ENCODE measurements around the gene SNRNP200. TPM values are rescaled to one million over a fixed set of nuclear protein-coding genes. Genes with fewer than 3 reads are reported as not detected.
A peak's percentile ranks its signal among the peaks of the same experiment; 100 is the strongest.
"Not testable (repeated sequence)": the region's sequence is repeated elsewhere in the genome, so short reads cannot be mapped to it uniquely, and the experiment has no call there.

Gene SNRNP200
- total RNA-seq, 4 donors from 2014 or later = 85.3 to 123 (median 104) TPM

DNA sequence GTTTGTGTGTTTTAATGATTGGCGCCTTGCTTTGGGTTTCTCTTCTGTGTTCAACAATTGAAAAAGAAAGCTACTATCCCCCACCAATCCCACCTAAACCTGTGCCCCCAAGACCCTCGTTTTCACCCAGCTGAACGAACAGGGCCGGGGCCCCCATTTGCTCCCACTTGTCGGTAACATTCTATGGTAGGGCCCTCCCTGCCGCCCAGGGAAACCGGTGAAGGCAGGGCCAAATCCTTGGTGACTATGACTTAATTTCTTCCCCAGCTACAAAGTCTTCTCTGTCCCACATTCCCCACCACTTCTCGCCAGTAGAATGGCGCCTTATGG lies 598 bp upstream of the SNRNP200 start:
- Histone ChIP-seq H3K27me3 (no peaks in the 10 kb centered on the region), H3K4me3 (replicated peaks in 1 of 3) (peak overlapping the region; percentile 30 to 80 (median 55)), H3K4me1 (peaks cover 7 to 14% of the 10 kb centered on the region in 2 donors), H3K9me3 (no peaks in the 10 kb centered on the region), H3K36me3 (peaks cover 24 to 25% of the 10 kb centered on the region in 2 donors), H3K27ac (peak overlapping the region; percentile 37 to 68 (median 62))
- WGBS, 2 donors = 20 to 31% methylated on average over 9 of the region's 9 CpGs
- no peak for TF ChIP-seq POLR2A (IDR thresholded peaks at IDR 0.05)
- intact Hi-C loops (cut with DNase I) = loop anchor here (2.0 kb wide), 1 partner anchor 39 kb away; the partner anchor contains the start of gene CIAO1
- no peak for DNase-seq

DNA sequence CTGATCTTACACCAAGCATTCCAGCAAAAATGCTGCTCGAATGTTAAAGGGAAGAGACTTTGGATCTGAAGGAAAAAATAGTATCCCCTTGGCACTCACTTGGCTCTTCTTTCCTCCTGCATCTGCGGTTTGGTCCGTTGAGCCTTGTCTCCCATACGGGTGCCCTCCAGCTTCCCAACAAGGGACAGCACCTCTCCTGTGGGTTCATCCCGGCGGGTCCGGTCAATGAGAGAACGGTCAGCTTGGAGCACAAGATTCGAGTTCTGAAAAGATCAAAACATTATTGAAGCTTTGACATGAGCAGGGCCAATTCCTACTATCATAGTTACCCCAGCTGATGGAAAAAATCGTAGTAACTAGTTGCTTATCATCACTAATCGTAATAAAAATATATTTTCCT lies 740 bp downstream of the SNRNP200 start:
- intact Hi-C loops (cut with DNase I) = loop anchor here (2.0 kb wide), 1 partner anchor 38 kb away; the partner anchor contains the start of gene CIAO1
- WGBS, 2 donors = 65 to 68% methylated on average over 11 of the region's 11 CpGs
- TF ChIP-seq, protein P1, sequence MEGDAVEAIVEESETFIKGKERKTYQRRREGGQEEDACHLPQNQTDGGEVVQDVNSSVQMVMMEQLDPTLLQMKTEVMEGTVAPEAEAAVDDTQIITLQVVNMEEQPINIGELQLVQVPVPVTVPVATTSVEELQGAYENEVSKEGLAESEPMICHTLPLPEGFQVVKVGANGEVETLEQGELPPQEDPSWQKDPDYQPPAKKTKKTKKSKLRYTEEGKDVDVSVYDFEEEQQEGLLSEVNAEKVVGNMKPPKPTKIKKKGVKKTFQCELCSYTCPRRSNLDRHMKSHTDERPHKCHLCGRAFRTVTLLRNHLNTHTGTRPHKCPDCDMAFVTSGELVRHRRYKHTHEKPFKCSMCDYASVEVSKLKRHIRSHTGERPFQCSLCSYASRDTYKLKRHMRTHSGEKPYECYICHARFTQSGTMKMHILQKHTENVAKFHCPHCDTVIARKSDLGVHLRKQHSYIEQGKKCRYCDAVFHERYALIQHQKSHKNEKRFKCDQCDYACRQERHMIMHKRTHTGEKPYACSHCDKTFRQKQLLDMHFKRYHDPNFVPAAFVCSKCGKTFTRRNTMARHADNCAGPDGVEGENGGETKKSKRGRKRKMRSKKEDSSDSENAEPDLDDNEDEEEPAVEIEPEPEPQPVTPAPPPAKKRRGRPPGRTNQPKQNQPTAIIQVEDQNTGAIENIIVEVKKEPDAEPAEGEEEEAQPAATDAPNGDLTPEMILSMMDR (IDR thresholded peaks at IDR 0.05) = no peak
- TF ChIP-seq POLR2A (IDR thresholded peaks at IDR 0.05) = no peak

DNA sequence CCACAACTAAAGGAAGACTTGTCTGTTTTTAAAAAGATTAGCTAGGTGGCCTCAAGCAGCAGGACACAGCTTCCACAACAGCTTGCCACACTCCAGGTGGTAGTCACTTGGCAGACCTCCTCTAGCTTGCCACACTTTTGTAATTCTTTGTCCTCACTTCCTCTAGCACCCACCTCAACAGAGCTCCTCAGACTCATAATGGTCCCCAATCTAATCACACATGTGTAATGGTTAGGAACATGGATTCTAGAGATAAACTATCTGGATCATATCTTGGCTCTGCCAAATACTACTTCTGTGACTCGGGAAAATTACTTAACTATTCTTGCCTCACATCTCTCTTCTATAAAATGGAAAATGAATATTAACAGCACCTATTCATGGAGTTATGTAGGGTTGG lies 3.5 kb downstream of the SNRNP200 start:
- Histone ChIP-seq H3K36me3 (peaks cover 61 to 65% of the 10 kb centered on the region in 2 donors), H3K4me1 (peaks cover 7 to 14% of the 10 kb centered on the region in 2 donors), H3K4me3 (replicated peaks in 1 of 3) (no peak overlapping the region), H3K27ac (no peak overlapping the region), H3K27me3 (no peaks in the 10 kb centered on the region), H3K9me3 (no peaks in the 10 kb centered on the region)
- TF ChIP-seq, protein P1 (IDR thresholded peaks at IDR 0.05) = no peak
- no peak for TF ChIP-seq POLR2A (IDR thresholded peaks at IDR 0.05)
- intact Hi-C loops (cut with DNase I) = no loop called here
- 69 to 89% methylated on average over 1 of the region's 1 CpG for whole genome bisulfite sequencing, 2 donors
- DNase-seq = no peak

More for the DNA sequence above, 740 bp downstream of the SNRNP200 start:
- Histone ChIP-seq H3K36me3 (peaks cover 34 to 37% of the 10 kb centered on the region in 2 donors), H3K9me3 (no peaks in the 10 kb centered on the region), H3K4me1 (peaks cover 7 to 14% of the 10 kb centered on the region in 2 donors), H3K27ac (no peak overlapping the region), H3K4me3 (replicated peaks in 1 of 3) (peak overlapping the region; percentile 30 to 80 (median 55)), H3K27me3 (no peaks in the 10 kb centered on the region)
- DNase-seq = no peak

- intact Hi-C loops (cut with DNase I) = no loop called here
- Histone ChIP-seq H3K27me3 (no peaks in the 10 kb centered on the region), H3K4me3 (replicated peaks in 1 of 3) (no peak overlapping the region), H3K9me3 (no peaks in the 10 kb centered on the region), H3K36me3 (peaks cover 86 to 99% of the 10 kb centered on the region in 2 donors), H3K27ac (no peak overlapping the region), H3K4me1 (no peaks in the 10 kb centered on the region)
- no peak for DNase-seq
- 87 to 91% methylated on average over 5 of the region's 5 CpGs for WGBS, 2 donors
- no peak for TF ChIP-seq POLR2A (IDR thresholded peaks at IDR 0.05)
- TF ChIP-seq, protein P1 (IDR thresholded peaks at IDR 0.05) = no peak
Measured at GRCh38 chr2:96296925-96297324, 8.4 kb downstream of the SNRNP200 start.

- 93% methylated on average over 8 of the region's 8 CpGs for WGBS, 2 donors
Measured at GRCh38 chr2:96294271-96294670, 11.1 kb downstream of the SNRNP200 start.

GRCh38 chr2:96291751-96292150 lies 13.6 kb downstream of the SNRNP200 start:
- Histone ChIP-seq H3K36me3 (peaks cover 90 to 100% of the 10 kb centered on the region in 2 donors), H3K9me3 (no peaks in the 10 kb centered on the region), H3K27ac (no peak overlapping the region), H3K4me1 (no peaks in the 10 kb centered on the region), H3K27me3 (no peaks in the 10 kb centered on the region), H3K4me3 (replicated peaks in 1 of 3) (no peak overlapping the region)
- 91 to 93% methylated on average over 5 of the region's 5 CpGs for WGBS, 2 donors
- intact Hi-C loops (cut with DNase I) = no loop called here
- DNase-seq = no peak
- TF ChIP-seq, protein P1 (IDR thresholded peaks at IDR 0.05) = no peak
- no peak for TF ChIP-seq POLR2A (IDR thresholded peaks at IDR 0.05)

More at GRCh38 chr2:96294271-96294670, 11.1 kb downstream of the SNRNP200 start:
- H3K9me3 ChIP-seq; H3K27me3 ChIP-seq; H3K4me1 ChIP-seq; H3K27ac ChIP-seq; H3K4me3 ChIP-seq (replicated peaks in 1 of 3); DNase-seq; intact Hi-C loops (cut with DNase I): not testable (repeated sequence)
- H3K36me3 ChIP-seq = peaks cover 90 to 100% of the 10 kb centered on the region in 2 donors
